Measurements from ENCODE around the gene GCNA. TPM values are rescaled to one million over a fixed set of nuclear protein-coding genes. Genes with fewer than 3 reads are reported as not detected.

GCNA gene
- total RNA-seq, 1 donor from 2014 or later, result 2.1 TPM

DNA sequence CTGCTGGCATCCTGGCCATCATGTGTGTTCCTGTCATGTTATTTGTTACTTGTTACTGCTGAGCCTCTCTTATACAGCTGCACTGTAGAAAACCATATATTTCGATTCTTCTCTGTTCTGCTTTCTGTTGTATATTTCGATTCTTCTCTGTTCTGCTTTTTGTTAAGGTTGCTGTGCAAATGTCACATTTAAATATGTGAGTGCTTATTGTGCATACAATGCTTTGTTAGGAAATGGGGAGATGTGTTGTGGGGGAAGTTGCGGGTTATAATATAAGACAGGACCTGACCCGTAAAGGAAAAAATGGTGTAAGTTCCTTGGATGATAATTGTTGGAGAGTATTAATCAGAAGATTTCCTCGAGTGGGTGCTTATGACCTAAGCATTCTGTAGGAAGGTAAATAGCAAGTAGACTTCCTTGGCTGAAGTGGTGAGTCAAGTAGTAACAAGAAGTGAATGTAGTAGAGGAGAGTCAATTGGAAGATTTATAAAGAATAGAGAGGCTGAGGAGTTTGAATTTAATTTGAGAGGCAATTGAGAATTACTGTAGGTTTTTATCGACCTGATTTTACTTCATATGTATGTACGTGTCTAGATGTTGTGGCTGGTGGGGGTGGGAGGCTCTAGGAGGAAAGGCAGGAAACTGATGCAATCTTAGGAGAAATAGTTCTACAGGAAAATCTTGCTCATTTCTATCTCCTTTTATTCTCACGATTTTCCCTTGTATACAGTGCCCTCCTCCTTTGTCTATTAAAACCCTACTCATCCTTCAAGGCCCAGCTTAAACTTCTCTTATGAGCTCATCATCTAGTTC, 36.8 kb upstream of the GCNA start:
- no peak overlapping the region for H3K4me3 ChIP-seq
- no peak overlapping the region for H3K27ac ChIP-seq
- no peak for TF ChIP-seq CTCF (IDR thresholded peaks at IDR 0.05)
- no peaks in the 10 kb centered on the region for H3K9me3 ChIP-seq
- intact Hi-C loops (cut with DNase I), result no loop called here
- no peaks in the 10 kb centered on the region for H3K27me3 ChIP-seq (ENCODE audit: low read depth)
- peaks cover 45% of the 10 kb centered on the region for H3K36me3 ChIP-seq
- peaks cover 48% of the 10 kb centered on the region for H3K4me1 ChIP-seq
- ATAC-seq, result peak; percentile 53 to 57
- no peak for DNase-seq

DNA sequence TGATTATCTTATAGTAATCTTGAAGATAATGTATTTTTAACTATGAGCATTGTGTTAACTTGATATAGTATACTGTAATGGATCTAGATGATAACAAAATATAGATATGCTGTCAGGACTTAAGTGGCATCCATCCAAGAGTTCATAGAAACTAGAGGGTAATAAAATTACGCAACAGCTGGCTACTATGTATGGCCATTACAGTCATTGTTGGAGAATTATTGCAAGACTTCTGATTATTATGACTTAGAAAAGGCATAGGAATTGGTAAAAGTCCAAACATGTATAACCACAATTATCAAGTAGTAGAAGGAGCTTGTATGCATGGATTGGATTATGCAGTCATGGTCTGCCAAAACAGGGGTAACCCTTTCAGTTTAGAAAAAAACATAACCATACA, 35.8 kb upstream of the GCNA start:
- Histone ChIP-seq H3K4me1 (peaks cover 48% of the 10 kb centered on the region), H3K9me3 (no peaks in the 10 kb centered on the region), H3K4me3 (no peak overlapping the region), H3K27ac (no peak overlapping the region), H3K27me3 (ENCODE audit: low read depth) (no peaks in the 10 kb centered on the region), H3K36me3 (peaks cover 52% of the 10 kb centered on the region)
- intact Hi-C loops (cut with DNase I), result no loop called here
- no peak for ATAC-seq
- TF ChIP-seq CTCF (IDR thresholded peaks at IDR 0.05), result no peak
- DNase-seq, result no peak

GRCh38 chrX:71542825-71543224, 35.4 kb upstream of the GCNA start:
- intact Hi-C loops (cut with DNase I), result no loop called here
- Histone ChIP-seq H3K27ac (no peak overlapping the region), H3K27me3 (ENCODE audit: low read depth) (no peaks in the 10 kb centered on the region), H3K4me1 (peaks cover 48% of the 10 kb centered on the region), H3K36me3 (peaks cover 52% of the 10 kb centered on the region), H3K4me3 (no peak overlapping the region), H3K9me3 (no peaks in the 10 kb centered on the region)
- no peak for ATAC-seq
- TF ChIP-seq CTCF (IDR thresholded peaks at IDR 0.05), result no peak
- no peak for DNase-seq

GRCh38 chrX:71543316-71543715, 34.9 kb upstream of the GCNA start:
- ATAC-seq (peak; percentile 43 to 70), DNase-seq (no peak)
- intact Hi-C loops (cut with DNase I), result no loop called here
- Histone ChIP-seq H3K27me3 (ENCODE audit: low read depth) (no peaks in the 10 kb centered on the region), H3K9me3 (no peaks in the 10 kb centered on the region), H3K27ac (no peak overlapping the region), H3K4me1 (peaks cover 44% of the 10 kb centered on the region), H3K4me3 (no peak overlapping the region), H3K36me3 (peaks cover 52% of the 10 kb centered on the region)
- no peak for TF ChIP-seq CTCF (IDR thresholded peaks at IDR 0.05)

DNA sequence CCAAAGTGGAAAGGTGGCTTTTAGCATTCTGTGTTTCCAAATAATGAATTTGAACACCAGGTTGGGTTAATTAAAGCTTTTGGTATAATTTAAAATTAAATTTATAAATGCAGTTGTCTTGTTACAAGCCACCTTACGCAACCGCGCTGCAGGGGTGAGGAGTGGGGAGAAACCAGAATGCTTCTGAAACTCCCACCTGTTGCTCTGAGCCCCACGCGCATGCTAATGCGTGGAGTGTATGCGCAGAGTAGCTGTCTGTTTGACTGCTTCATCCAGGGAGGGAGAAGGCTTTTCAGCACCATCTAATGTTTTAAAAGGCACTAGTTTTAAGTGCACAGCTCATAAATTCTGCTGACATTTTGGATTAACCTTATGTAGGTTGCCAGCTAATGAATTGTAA, 32.9 kb upstream of the GCNA start:
- ATAC-seq, result no peak

More for the DNA sequence above, 32.9 kb upstream of the GCNA start:
- TF ChIP-seq CTCF (IDR thresholded peaks at IDR 0.05), result no peak
- no peak overlapping the region for H3K27ac ChIP-seq
- intact Hi-C loops (cut with DNase I), result no loop called here
- DNase-seq, result no peak
- peaks cover 64% of the 10 kb centered on the region for H3K36me3 ChIP-seq
- H3K9me3 ChIP-seq, result no peaks in the 10 kb centered on the region
- no peak overlapping the region for H3K4me3 ChIP-seq
- peaks cover 24% of the 10 kb centered on the region for H3K4me1 ChIP-seq
- H3K27me3 ChIP-seq (ENCODE audit: low read depth), result no peaks in the 10 kb centered on the region

Data from lower lobe of right lung (tissue), 2 donors.